ENCODE data around the gene AK1.

Gene AK1

GRCh38 chr9:127865645-127866464, 11.6 kb downstream of the AK1 start:
- no peak for DNase-seq

DNA sequence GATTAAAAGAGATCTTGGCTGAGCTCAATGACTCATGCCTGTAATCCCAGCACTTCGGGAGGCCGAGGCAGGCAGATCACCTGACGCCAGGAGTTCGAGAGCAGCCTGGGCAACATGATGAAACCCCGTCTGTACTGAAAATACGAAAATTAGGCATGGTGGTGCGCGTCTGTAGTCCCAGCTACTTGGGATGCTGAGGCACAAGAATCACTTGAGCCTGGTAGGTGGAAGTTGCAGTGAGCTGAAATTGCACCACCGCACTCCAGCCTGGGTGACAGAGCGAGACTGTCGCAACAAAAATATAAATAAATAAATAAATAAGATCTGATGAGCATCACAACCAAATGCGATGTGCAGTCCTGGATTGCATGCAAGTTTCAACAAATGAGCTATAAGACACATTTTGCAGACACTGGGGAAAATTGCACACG, 14.3 kb downstream of the AK1 start:
- no peak for DNase-seq

DNA sequence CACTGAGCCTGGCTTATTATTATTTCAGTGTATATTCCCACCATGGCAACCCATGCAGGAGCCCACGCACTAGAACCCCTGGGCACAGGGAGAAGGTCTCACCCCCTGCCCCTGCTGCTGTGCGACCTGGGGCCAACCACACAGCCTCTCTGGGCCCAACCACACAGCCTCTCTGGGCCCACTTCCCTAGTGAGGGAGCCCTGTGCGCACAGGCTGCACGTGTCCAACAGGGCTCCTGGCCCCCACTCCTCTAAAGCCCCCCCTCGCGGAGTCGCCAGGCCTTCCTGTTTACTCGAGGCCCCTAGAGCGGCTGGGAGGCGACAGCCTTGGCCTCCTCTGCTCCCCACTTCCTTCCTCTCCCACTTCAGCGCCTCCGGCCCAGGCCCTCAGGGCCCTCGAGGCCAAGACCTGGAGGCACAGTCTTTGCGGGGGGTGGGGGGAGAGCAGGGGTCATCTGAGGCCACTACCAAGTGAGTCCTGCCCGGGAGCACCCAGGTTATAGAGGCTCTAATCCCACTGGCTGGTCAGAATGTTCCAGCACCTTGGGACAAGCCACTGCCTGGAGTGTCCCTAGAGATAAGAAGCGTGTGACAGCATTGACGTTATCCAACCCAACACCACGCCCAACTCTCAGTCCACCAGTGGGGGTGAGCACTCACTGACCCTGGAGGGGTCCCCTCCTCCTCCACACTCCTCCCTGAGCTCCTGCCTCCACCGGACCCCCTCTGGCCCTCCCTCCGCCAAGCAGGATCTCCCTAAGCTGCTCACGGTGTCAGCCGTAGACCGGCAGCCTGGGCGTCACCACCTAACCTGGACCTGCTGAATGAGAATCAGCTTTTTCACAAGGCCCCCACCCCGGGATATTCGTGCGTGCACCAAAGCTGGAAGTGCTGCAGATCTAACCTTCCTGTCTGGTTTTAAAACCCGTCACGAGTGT, 15.1 kb downstream of the AK1 start:
- DNase-seq, result no peak

DNA sequence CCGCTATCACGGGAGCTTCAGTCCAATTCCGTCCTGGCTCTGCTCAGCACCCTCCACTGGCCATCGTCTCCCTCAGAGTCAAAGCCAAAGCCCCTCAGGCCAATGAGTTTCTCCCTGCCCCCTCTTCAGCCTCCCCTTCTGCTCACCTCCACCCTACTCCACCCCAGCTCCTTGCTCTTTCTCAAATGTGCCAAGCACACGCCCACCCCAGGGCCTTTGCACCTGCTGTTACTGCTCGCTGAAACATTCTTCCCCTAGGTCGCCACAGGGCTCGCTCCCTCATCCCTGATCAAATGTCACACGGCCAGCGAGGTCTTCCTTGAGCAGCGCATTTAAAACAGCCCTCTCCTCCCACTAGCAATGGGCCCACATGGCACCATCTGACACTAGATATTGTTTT, 16.7 kb downstream of the AK1 start:
- DNase-seq, result no peak

DNA sequence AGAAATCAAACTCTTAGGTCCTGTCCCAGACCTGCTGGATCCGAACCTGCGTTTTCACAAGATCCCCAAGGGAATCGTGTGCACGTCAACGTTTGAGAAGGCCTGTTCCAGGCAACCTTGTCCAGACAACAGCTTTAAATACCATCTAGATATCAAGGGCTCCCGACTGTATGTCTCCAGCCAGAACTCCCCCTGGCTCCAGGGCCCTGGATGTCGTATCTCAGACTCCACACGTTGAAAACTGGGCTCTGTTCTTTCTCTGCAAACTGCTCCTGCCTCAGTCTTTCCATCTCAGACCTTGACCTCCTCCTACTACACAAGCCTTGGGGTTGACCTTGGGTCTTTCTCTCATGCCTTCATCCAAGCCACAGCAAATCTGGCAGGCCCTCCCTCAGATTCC, 17.2 kb downstream of the AK1 start:
- no peak for DNase-seq

DNA sequence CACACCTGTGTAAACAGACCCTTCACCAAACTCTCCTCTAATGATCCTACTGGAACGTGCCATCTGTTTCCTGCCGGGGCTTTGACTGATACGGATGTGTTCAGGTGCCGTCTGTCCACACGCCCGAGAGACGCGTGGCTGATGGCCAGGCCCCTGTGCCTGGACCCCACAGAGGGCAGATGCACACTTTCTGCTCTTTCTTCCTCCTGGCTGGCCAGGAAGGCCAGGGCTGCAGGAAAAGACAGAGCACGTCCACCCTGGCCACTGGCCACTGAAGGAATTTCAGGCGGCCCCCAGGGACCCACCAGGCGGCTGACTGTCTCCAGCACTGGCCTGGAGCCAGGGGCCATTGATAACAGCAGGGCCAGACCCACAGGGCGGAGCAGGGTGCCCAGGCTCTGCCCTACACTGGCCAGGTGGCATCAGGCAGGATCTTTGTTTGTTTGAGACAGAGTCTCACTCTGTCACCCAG, 19.4 kb downstream of the AK1 start:
- no peak for DNase-seq

- DNase-seq, result no peak
These were observed 20.2 kb downstream of the AK1 start for GRCh38 chr9:127857278-127857677.

DNA sequence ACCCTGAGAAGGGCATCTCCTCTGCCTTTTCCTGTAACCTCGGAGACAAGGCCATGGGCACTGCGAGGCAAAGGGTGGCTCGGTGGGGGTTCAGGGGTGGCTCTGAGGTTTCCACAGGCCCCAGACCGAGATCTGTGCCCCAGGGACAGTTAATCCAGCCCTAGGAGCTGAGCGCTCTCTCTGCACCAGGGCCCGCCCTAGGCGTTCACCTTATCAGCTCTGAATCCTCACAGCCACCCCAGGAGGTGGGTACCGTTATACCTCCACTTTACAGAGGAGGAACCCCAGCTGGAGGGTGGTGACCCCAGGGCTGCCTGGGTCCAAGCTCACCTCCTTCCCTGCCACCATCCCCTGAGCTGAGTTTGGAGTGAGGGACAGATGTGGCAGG, 20.8 kb downstream of the AK1 start:
- DNase-seq, result no peak

DNA sequence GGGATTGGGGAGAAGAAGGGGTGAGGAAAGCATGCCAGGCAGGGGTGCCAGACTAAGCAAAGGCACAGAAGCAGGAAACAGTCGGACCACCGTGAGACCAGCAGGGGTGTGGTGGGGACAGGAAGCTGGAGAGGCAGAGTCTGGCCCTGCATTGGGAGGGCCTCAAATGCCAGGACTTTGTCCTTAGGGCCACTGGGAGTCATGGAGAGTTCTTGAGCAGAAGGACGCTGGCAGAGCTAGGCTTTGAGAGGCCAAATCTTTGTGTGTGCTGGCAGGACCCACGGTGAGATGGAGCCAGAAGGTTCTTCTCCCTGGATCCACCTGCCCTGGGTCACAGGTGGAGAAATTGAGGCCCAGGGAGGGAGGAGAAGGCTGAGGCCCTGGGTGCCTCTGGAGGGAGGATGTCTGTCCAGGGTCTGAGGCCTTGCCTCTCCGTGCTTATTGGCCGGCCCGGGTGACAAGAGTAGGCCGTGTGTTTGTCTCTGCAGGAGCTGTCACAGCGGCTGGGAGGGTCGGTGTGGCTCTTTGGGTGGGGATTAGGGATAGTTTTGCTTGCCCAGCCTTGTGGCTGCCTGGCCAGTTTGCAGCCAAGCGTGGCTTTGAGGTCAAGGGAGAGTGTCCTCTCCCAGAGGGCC, 21.3 kb downstream of the AK1 start:
- no peak for DNase-seq

GRCh38 chr9:127855522-127855921, 22.0 kb downstream of the AK1 start:
- no peak for DNase-seq

DNA sequence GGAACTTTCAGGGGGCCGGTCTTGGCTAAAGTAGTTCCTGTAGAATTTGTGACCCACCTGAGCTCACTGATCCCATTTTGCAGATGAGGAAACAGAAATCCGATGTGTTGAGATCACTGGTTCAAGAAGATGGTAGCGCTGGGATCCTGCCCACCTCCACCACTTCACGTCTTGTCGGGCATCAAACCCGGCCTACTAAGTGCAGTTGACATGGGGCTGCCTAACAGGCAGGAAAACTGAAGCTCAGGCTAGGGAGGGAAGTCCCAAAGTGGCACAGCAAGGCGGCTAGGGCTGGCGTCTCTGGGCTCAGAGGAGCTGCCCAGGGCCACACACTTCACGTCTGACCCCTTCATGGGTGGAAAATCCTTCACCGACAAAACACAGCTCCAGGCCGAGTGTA, 22.5 kb downstream of the AK1 start:
- DNase-seq, result no peak

GRCh38 chr9:127854184-127854806, 23.2 kb downstream of the AK1 start, which contains the start of gene ENG:
Gene ENG (minus strand): TSS chr9:127854658. CDS start chr9:127854355, 303 bp downstream.
- DNase-seq, result no peak

- no peak for DNase-seq
These were observed 23.9 kb downstream of the AK1 start for GRCh38 chr9:127853312-127854183.

GRCh38 chr9:127852829-127853228, 24.6 kb downstream of the AK1 start:
- no peak for DNase-seq

DNA sequence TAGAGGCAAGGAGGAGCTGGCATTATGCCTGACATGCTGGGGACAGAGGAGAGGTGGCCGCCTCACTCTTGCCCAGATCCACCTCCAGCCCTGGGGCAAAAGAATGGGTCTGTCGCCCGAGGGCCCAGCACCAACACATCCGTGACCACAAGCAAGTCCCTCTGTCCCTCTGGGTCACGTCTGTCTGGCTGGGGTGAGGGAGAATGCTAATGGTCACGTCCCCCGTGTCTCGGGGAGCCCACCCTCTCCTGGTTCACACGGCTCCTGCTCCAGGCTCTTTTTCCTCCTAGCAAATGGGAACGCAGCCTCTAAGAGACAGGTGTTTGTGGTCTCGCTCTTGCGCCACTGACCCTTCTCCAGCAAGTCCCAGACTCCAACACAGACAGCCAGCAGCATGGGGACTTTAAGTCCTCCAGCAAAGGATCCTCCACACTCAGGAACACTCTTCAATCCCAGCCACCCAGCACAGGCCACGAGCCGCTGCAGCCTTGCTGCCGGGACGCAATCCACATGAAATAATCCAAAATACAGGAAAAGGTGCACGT, 27.1 kb downstream of the AK1 start:
- no peak for DNase-seq

GRCh38 chr9:127848756-127849504, 28.5 kb downstream of the AK1 start:
- DNase-seq, result no peak

DNA sequence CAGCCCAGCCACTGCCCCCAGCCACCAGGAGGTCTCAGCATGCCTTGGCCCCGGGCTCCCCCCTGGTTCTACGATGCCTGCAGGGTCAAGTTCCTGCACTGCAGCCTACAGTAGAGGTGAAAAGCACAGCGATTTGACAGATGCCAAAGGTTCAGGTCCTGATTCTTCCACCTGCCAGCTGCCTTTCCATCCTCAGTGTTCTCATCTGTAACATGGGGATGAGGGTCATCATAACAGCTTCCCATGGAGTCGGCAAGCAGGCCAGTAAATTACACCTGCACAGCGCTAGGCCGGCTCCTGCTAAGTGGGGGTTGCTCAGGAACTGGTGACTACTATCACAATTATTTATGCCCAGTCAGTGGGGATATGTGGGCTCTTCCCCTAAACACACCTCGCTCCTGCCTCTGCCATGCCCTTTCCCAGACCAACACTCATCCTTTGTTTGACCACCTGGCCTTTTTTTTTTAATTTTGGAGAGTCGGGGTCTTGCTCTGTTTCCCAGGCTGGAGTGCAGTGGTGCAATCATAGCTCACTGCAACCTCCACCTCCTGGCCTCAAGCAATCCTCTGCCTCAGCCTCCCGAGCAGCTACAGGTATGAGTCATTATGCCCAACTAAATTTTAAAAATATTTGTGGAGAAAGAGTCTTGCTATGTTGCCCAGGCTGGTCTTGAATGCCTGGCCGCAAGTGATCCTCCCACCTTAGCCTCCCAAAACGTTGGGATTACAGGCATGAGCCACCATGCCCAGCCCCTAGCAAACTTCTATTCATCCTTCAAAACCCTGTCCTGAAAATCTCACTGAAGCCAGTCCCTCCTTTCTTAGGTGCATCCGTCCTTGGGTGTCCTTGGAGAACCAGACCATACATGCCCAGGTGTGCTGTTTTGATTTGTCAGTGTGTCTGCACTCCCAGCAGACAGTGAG, 29.4 kb downstream of the AK1 start:
- DNase-seq, result no peak

- no peak for DNase-seq
These were observed 30.3 kb downstream of the AK1 start for GRCh38 chr9:127847178-127847510.

DNA sequence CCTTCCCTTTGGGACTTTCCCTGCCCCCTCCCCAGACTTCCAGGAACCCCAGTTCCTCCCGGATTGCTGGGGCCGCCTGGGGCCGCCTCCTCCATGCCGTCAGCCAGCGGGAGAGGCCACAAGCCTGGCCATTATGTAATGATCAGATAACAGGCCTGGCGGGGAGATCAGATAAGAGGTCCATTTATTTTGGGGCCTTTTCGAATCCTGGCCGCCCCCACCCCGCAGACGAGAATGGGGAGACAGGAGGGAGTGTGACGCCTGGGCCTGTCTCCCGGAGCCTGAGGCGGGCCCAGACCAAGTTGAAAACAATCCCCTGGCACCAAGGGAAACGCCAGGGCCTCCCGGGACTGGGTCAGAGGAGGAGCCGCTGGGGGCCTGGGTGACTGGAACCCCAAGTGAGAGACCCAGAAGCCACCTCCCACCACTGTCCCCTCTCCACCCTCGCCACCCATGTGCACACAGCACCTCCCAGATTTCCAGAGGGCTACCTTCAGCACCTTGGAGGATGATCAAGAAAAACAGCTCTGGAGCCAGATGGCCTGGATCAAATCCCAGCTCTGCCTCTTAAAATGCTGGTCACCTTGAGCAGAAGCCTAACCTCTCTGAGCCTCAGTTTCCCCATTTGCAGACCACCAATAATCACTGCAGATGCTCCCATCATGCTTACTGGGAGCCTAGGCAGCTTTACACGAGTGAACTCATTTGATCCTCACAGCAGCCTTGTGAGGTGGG, 30.9 kb downstream of the AK1 start:
- DNase-seq, result no peak

Measured in cortex of kidney (tissue), 1 donor.